ENCODE measurements around the gene CHMP1B.

GRCh38 chr18:11818486-11819203 is 32.6 kb upstream of the CHMP1B start:
- TF ChIP-seq EZH2 (IDR thresholded peaks at IDR 0.05; ENCODE audit: insufficient read depth, poor library complexity, severe bottlenecking) (no peak), EZH2phosphoT487 (IDR thresholded peaks at IDR 0.05; ENCODE audit: insufficient read depth, low read depth) (no peak)

Data from GM23248 (cell line).